NT2/D1 (cell line): ENCODE data around the gene FYB1.

Source experiments
- YY1 ChIP-seq: IDR thresholded peaks from 2 replicates; pipeline ENCODE4 v1.6.1; 2011; ENCODE audit not compliant: insufficient read length, insufficient read depth
- ZNF274 ChIP-seq: IDR thresholded peaks from 2 replicates; pipeline ENCODE4 v1.6.1; 2011; ENCODE audit warnings: mild to moderate bottlenecking, low read depth, low read length

- TF ChIP-seq ZNF274 (no peak), YY1 (no peak)
These were observed 113.0 kb downstream of the FYB1 start for GRCh38 chr5:39106322-39106721.
